ENCODE results near the gene URAD. TPM values are rescaled to one million over a fixed set of nuclear protein-coding genes. Genes with fewer than 3 reads are reported as not detected.
"Not testable (repeated sequence)": the region's sequence is repeated elsewhere in the genome, so short reads cannot be mapped to it uniquely, and the experiment has no call there.

The URAD gene
- total RNA-seq, 2 donors from 2014 or later = not detected

DNA sequence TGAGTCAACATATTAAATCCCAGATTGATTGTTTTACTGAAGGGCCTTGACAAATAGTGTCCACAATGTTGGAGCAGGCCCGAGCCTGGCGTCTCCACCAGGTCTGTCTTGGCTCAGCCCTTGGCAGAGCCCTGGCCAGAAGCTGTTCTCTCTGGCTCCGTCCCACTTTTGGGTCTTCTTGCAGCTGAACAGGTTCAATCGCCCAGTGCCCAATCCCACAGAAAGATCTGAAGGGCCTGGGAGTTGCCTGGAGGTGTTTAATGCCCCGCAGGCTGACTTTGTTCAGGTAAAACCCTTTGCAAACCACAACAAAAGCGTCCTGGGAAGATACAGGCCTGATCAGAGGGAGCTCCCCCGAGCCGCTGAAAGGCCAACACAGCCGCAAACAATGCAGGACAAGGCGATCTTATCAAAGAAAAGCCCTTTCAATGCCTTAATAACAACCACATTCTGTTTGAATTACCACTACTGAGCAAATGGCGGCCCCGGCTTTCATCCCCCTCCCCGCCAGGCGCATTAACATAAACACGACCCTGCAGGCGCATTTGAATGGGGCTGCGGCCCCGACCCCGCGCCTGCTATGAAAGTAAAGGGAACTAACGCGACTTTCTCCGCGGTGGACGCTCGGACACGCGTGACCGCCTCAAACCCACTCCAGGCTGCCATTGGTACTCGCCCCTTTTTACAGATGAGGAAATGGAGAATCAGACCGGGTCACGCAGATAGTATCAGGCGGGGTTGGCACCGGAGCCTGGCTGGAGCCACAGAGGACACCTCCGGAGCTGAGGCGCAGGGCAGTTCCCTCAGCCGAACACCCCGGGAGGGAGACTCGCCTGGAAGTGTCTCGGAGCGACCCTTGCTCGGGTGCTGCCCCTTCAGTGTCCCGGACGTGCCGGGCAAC, 22.5 kb downstream of the URAD start:
- Mint-ChIP-seq H3K27ac (no peak overlapping the region), H3K4me1 (peaks cover 35% of the 10 kb centered on the region), H3K9me3 (no peaks in the 10 kb centered on the region), H3K36me3 (ENCODE audit: low read depth) (no peaks in the 10 kb centered on the region), H3K27me3 (ENCODE audit: insufficient read depth) (peaks cover 100% of the 10 kb centered on the region), H3K4me3 (peak overlapping the region; percentile 12)
- DNase-seq = peak; percentile 92
- 1 to 2% methylated on average over 18 to 45 of the region's 45 CpGs for WGBS, 2 experiments (ENCODE audit: insufficient coverage in 1 of 2, insufficient read length in 1 of 2)
- Histone ChIP-seq H3K4me3 (ENCODE audit: low read length) (no peak overlapping the region), H3K27ac (ENCODE audit: low read depth, low read length) (no peak overlapping the region), H3K27me3 (ENCODE audit: control insufficient read depth, insufficient read depth, low read length, poor library complexity, severe bottlenecking) (peaks cover 100% of the 10 kb centered on the region), H3K4me1 (ENCODE audit: control insufficient read depth, insufficient read depth, low read length) (peaks cover 15% of the 10 kb centered on the region), H3K9ac (ENCODE audit: extremely low read depth, low read length, poor library complexity, severe bottlenecking) (no peak overlapping the region), H3K9me3 (ENCODE audit: control insufficient read depth, low read length) (no peaks in the 10 kb centered on the region), H3K36me3 (ENCODE audit: control insufficient read depth, insufficient read depth, low read length) (no peaks in the 10 kb centered on the region)
- peak; percentile 14 for TF ChIP-seq CTCF (conservative IDR thresholded peaks at IDR 0.05)

- Mint-ChIP-seq H3K27me3 (ENCODE audit: insufficient read depth) (peaks cover 99% of the 10 kb centered on the region), H3K4me1 (peaks cover 33% of the 10 kb centered on the region), H3K4me3 (no peak overlapping the region), H3K27ac (no peak overlapping the region), H3K9me3 (no peaks in the 10 kb centered on the region), H3K36me3 (ENCODE audit: low read depth) (no peaks in the 10 kb centered on the region)
- peak; percentile 71 for DNase-seq
- Histone ChIP-seq H3K9me3 (ENCODE audit: control insufficient read depth, low read length) (no peaks in the 10 kb centered on the region), H3K27ac (ENCODE audit: low read depth, low read length) (no peak overlapping the region), H3K4me1 (ENCODE audit: control insufficient read depth, insufficient read depth, low read length) (peaks cover 15% of the 10 kb centered on the region), H3K36me3 (ENCODE audit: control insufficient read depth, insufficient read depth, low read length) (no peaks in the 10 kb centered on the region), H3K9ac (ENCODE audit: extremely low read depth, low read length, poor library complexity, severe bottlenecking) (no peak overlapping the region), H3K4me3 (ENCODE audit: low read length) (no peak overlapping the region), H3K27me3 (ENCODE audit: control insufficient read depth, insufficient read depth, low read length, poor library complexity, severe bottlenecking) (peaks cover 100% of the 10 kb centered on the region)
- 0 to 12% methylated on average over 2 to 7 of the region's 7 CpGs for WGBS, 2 experiments (ENCODE audit: insufficient coverage in 1 of 2, insufficient read length in 1 of 2)
- peak; percentile 32 for TF ChIP-seq CTCF (conservative IDR thresholded peaks at IDR 0.05)
Observed at GRCh38 chr13:27965343-27965739, 23.2 kb downstream of the URAD start.

DNA sequence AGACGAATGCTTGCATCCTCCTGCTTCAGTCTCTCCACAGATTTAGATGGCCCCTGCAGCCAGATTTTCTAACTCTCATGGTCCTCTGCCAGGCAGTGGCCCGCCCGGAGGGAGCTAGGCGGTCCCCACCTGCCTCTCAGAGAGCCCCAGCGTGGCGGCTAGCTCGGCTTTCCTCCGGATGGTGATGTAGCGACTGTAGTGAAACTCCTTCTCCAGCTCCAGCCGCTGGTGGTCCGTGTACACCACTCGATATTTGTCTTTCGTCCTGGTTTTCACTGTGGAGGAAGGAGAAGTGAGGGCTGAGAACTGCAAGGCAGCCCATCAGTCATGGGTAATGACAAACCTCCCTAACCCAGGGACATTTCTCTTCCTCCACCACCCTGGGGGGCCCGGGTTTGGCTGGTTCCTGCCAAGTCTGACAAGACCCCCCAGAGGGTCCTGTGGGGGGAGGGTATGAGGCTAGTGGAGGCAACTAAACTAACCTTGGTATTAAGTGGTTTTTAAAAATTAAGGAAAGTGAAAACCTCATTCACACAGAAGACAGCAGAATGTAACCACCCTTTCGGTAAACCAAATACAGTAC, 23.7 kb downstream of the URAD start:
- H3K27ac ChIP-seq (ENCODE audit: low read depth, low read length) = no peak overlapping the region
- H3K27me3 ChIP-seq (ENCODE audit: control insufficient read depth, insufficient read depth, low read length, poor library complexity, severe bottlenecking) = peaks cover 100% of the 10 kb centered on the region
- peaks cover 15% of the 10 kb centered on the region for H3K4me1 ChIP-seq (ENCODE audit: control insufficient read depth, insufficient read depth, low read length)
- no peak overlapping the region for H3K9ac ChIP-seq (ENCODE audit: extremely low read depth, low read length, poor library complexity, severe bottlenecking)
- no peaks in the 10 kb centered on the region for H3K36me3 Mint-ChIP-seq (ENCODE audit: low read depth)
- H3K27ac Mint-ChIP-seq = no peak overlapping the region
- H3K4me1 Mint-ChIP-seq = peaks cover 33% of the 10 kb centered on the region
- no peak for TF ChIP-seq CTCF (conservative IDR thresholded peaks at IDR 0.05)
- H3K9me3 ChIP-seq (ENCODE audit: control insufficient read depth, low read length) = no peaks in the 10 kb centered on the region
- H3K9me3 Mint-ChIP-seq = no peaks in the 10 kb centered on the region
- H3K36me3 ChIP-seq (ENCODE audit: control insufficient read depth, insufficient read depth, low read length) = no peaks in the 10 kb centered on the region
- H3K4me3 ChIP-seq (ENCODE audit: low read length) = no peak overlapping the region
- peaks cover 99% of the 10 kb centered on the region for H3K27me3 Mint-ChIP-seq (ENCODE audit: insufficient read depth)
- 14% methylated on average over 13 of the region's 15 CpGs; no CpG with 5 or more reads in 1 of the 2 experiments for WGBS, 2 experiments (ENCODE audit: insufficient coverage in 1 of 2, insufficient read length in 1 of 2)
- peak; percentile 61 for DNase-seq
- H3K4me3 Mint-ChIP-seq = no peak overlapping the region

DNA sequence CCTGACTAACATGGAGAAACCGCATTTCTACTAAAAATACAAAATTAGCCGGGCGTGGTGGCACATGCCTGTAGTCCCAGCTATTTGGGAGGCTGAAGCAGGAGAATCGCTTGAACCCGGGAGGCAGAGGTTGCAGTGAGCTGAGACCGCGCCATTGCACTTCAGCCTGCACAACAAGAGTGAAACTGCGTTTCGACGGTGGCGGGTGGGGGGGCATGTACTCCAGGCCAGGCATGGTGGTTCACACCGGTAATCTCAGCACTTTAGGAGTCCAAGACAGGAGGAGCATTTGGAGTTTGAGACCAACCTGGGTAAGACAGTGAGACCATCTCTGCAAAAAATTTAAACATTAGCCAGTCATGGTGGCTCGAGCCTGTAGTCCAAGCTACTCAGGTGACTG, 24.3 kb downstream of the URAD start:
- not testable (repeated sequence) for H3K36me3 Mint-ChIP-seq (ENCODE audit: low read depth); H3K4me3 ChIP-seq (ENCODE audit: low read length); H3K9ac ChIP-seq (ENCODE audit: extremely low read depth, low read length, poor library complexity, severe bottlenecking); DNase-seq; H3K9me3 ChIP-seq (ENCODE audit: control insufficient read depth, low read length); H3K4me3 Mint-ChIP-seq; H3K36me3 ChIP-seq (ENCODE audit: control insufficient read depth, insufficient read depth, low read length); H3K27ac ChIP-seq (ENCODE audit: low read depth, low read length); H3K27ac Mint-ChIP-seq; H3K9me3 Mint-ChIP-seq
- H3K4me1 ChIP-seq (ENCODE audit: control insufficient read depth, insufficient read depth, low read length) = peaks cover 15% of the 10 kb centered on the region
- peaks cover 33% of the 10 kb centered on the region for H3K4me1 Mint-ChIP-seq
- H3K27me3 Mint-ChIP-seq (ENCODE audit: insufficient read depth) = peaks cover 99% of the 10 kb centered on the region
- H3K27me3 ChIP-seq (ENCODE audit: control insufficient read depth, insufficient read depth, low read length, poor library complexity, severe bottlenecking) = peaks cover 100% of the 10 kb centered on the region
- WGBS, 2 experiments (ENCODE audit: insufficient coverage in 1 of 2, insufficient read length in 1 of 2) = 59 to 62% methylated on average over 13 of the region's 13 CpGs

All from endodermal cell (in vitro differentiated cells).